Caco-2 (cell line): ENCODE data around the gene FADD. TPM values are rescaled to one million over a fixed set of nuclear protein-coding genes. Genes with fewer than 3 reads are reported as not detected.

ENCODE experiments used
- BruUV-seq: library from RNA; stranded (reverse); fragments of 400-500 nt; replicated peaks from 2 replicates; lab custom pipeline; 2021; lab: Mats Ljungman, UMichigan
- CTCF ChIA-PET: fragments of 300-600 bp; sonication (Branson Sonifier 250); formaldehyde crosslinking; loops from one replicate; lab custom pipeline; 2022; ENCODE audit warnings: antibody characterized with exemption; lab: Charles Lee
- POLR2A ChIA-PET: fragments of 300-600 bp; sonication (Branson Sonifier 250); formaldehyde crosslinking; loops from one replicate; lab custom pipeline; 2022; ENCODE audit warnings: antibody characterized with exemption; lab: Charles Lee
- DNase-seq, 2 experiments: peaks; one replicate each; pipeline versions ENCODE4 v3.0.0 to v3.0.0-alpha.2; 2020 to 2022
- H3K27me3 ChIP-seq: replicated peaks from 2 replicates; pipeline ENCODE4 v1.6.0; 2011; ENCODE audit warnings: low read length; ENCODE audit not compliant: control insufficient read depth, insufficient read depth
- H3K36me3 ChIP-seq: 2 replicates; pipeline ENCODE4 v1.5.1; 2011; ENCODE audit warnings: low read length; ENCODE audit not compliant: control insufficient read depth, insufficient read depth
- H3K4me1 ChIP-seq: fragments of 250-450 bp; sonication (Bioruptor Pico); 2 replicates; pipeline ENCODE4 v1.5.1; 2020; ENCODE audit warnings: mild to moderate bottlenecking
- H3K4me3 ChIP-seq: 2 replicates; pipeline ENCODE4 v1.5.1; 2011; ENCODE audit warnings: low read depth, mild to moderate bottlenecking, control low read depth, low read length
- H3K9me3 ChIP-seq: fragments of 250-450 bp; sonication (Bioruptor Pico); 2 replicates; pipeline ENCODE4 v1.5.1; 2020; ENCODE audit warnings: mild to moderate bottlenecking, moderate library complexity
- H3K27ac Mint-ChIP-seq: one replicate; pipeline ENCODE4 v1.8.0; 2022; ENCODE audit warnings: mixed read lengths; ENCODE audit not compliant: unreplicated experiment
- H3K27me3 Mint-ChIP-seq: one replicate; pipeline ENCODE4 v1.8.0; 2022; ENCODE audit warnings: mixed read lengths; ENCODE audit not compliant: insufficient read depth, unreplicated experiment
- H3K36me3 Mint-ChIP-seq: one replicate; pipeline ENCODE4 v1.8.0; 2022; ENCODE audit warnings: mild to moderate bottlenecking, mixed read lengths; ENCODE audit not compliant: insufficient read depth, unreplicated experiment
- H3K4me1 Mint-ChIP-seq: one replicate; pipeline ENCODE4 v1.8.0; 2022; ENCODE audit warnings: low read depth, mixed read lengths; ENCODE audit not compliant: unreplicated experiment
- H3K4me3 Mint-ChIP-seq: one replicate; pipeline ENCODE4 v1.8.0; 2022; ENCODE audit warnings: mild to moderate bottlenecking, moderate library complexity, mixed read lengths; ENCODE audit not compliant: unreplicated experiment
- H3K9me3 Mint-ChIP-seq: one replicate; pipeline ENCODE4 v1.8.0; 2022; ENCODE audit warnings: mixed read lengths; ENCODE audit not compliant: unreplicated experiment
- intact Hi-C: fragments of 100-400 bp; cut with micrococcal nuclease; formaldehyde crosslinking; loops from one replicate; pipeline ENCODE4 v1.10.0; 2022; ENCODE audit not compliant: unreplicated experiment
- total RNA-seq: library from RNA; stranded (reverse); gene quantifications from 2 replicates; pipeline ENCODE4 v1.2.3, GENCODE V29; 2022
- TF ChIP-seq, protein P1 (sequence below), 2 experiments: fragments of 200-600 bp in 1 of 2; IDR thresholded peaks; 1 replicate in 1 of 2; 2 replicates in 1 of 2; pipeline versions ENCODE4 v1.5.1 to v1.8.0; 2011 to 2022; ENCODE audit warnings: antibody characterized with exemption in 1 of 2, control low read depth in 1 of 2, inconsistent platforms in 1 of 2, low read depth in 1 of 2, low read length in 1 of 2, mild to moderate bottlenecking in 1 of 2, moderate library complexity in 1 of 2; ENCODE audit not compliant: insufficient read depth in 1 of 2, severe bottlenecking in 1 of 2, unreplicated experiment in 1 of 2

The FADD gene
- total RNA-seq, 1 experiment from 2014 or later = 51.3 TPM

DNA sequence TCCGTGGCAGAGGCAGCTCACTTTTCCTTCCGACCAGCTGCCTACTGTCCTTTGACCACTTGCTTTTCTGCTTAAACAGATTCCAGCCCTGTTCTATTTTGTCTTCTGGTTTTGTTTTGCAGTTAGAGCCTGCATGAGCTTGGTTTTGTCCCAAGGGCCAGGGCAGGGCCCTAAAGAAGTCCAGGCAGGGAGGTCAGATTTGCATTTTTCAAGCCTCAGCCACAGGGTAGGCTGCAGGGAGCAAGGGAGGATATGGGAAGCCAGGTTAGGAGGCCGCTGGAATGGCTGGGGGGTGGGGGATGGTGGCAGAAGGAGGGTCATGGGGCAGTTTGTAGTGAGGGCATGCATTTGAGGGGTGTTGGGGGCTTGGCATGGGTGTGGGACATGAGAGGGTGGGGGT lies 23.1 kb downstream of the FADD start:
- H3K27ac Mint-ChIP-seq = no peak overlapping the region
- intact Hi-C loops = loop anchor here (5.0 kb wide), 1 partner anchor 46 kb away; the partner anchor contains the start of gene PPFIA1
- TF ChIP-seq, protein P1, sequence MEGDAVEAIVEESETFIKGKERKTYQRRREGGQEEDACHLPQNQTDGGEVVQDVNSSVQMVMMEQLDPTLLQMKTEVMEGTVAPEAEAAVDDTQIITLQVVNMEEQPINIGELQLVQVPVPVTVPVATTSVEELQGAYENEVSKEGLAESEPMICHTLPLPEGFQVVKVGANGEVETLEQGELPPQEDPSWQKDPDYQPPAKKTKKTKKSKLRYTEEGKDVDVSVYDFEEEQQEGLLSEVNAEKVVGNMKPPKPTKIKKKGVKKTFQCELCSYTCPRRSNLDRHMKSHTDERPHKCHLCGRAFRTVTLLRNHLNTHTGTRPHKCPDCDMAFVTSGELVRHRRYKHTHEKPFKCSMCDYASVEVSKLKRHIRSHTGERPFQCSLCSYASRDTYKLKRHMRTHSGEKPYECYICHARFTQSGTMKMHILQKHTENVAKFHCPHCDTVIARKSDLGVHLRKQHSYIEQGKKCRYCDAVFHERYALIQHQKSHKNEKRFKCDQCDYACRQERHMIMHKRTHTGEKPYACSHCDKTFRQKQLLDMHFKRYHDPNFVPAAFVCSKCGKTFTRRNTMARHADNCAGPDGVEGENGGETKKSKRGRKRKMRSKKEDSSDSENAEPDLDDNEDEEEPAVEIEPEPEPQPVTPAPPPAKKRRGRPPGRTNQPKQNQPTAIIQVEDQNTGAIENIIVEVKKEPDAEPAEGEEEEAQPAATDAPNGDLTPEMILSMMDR (IDR thresholded peaks at IDR 0.05; ENCODE audit: insufficient read depth in 1 of 2, low read depth in 1 of 2, low read length in 1 of 2, severe bottlenecking in 1 of 2, unreplicated experiment in 1 of 2) = no peak
- Histone ChIP-seq H3K27me3 (no peaks in the 10 kb centered on the region), H3K9me3 (no peaks in the 10 kb centered on the region), H3K36me3 (no peaks in the 10 kb centered on the region), H3K4me1 (peaks cover 18% of the 10 kb centered on the region), H3K4me3 (no peak overlapping the region)
- peaks cover 6% of the 10 kb centered on the region for H3K4me1 Mint-ChIP-seq
- H3K36me3 Mint-ChIP-seq = no peaks in the 10 kb centered on the region
- no peak overlapping the region for H3K4me3 Mint-ChIP-seq
- no peaks in the 10 kb centered on the region for H3K9me3 Mint-ChIP-seq
- DNase-seq = no peak
- H3K27me3 Mint-ChIP-seq = no peaks in the 10 kb centered on the region
- BruUV-seq = no TSS peak
- CTCF ChIA-PET = no interaction called here
- POLR2A ChIA-PET = no interaction called here

DNA sequence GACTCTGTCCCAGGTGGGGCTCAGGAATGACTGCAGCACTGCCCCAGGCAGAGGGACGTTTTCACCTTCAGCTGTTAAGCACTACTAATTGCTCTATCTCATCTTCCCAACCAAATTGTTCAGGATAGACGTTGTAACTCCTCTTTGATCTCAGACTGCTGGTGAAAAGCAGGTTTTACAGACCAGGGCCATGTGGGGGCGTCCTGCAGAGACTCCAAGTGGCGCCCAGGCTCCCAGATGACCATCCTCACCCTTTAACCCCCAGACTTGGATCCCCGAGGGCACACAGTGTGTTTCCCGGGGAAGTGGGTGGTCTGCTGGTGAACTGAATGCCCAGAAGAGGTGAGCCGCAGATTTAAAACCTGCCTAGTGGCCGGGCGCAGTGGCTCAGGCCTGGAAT lies 23.9 kb downstream of the FADD start:
- H3K36me3 Mint-ChIP-seq = no peaks in the 10 kb centered on the region

DNA sequence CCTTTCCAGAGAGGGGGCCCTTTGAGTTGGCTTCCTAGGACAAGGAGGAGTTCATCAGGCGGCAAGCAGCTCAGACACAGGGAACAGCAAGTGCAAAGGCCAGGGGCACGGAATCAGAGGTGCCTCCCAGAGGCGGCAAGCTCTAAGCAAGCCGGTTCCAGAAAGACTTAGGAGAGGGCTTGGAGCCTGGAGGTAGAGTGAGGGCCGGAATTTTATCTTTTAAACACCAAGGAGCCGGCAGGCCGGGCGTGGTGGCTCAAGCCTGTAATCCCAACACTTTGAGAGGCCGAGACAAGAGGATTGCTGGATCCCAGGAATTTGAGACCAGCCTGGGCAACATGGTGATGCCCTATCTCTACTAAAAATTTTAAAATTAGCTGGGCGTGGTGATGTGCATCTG lies 26.6 kb downstream of the FADD start:
- peaks cover 18% of the 10 kb centered on the region for H3K4me1 ChIP-seq
- no peaks in the 10 kb centered on the region for H3K9me3 ChIP-seq
- H3K27me3 ChIP-seq = no peaks in the 10 kb centered on the region
- Mint-ChIP-seq H3K27ac (peak overlapping the region; percentile 29), H3K36me3 (no peaks in the 10 kb centered on the region), H3K9me3 (no peaks in the 10 kb centered on the region), H3K27me3 (no peaks in the 10 kb centered on the region), H3K4me3 (no peak overlapping the region), H3K4me1 (peaks cover 21% of the 10 kb centered on the region)
- CTCF ChIA-PET = no interaction called here
- no peak overlapping the region for H3K4me3 ChIP-seq
- POLR2A ChIA-PET = no interaction called here
- no TSS peak for BruUV-seq
- TF ChIP-seq, protein P1 (IDR thresholded peaks at IDR 0.05; ENCODE audit: insufficient read depth in 1 of 2, low read depth in 1 of 2, low read length in 1 of 2, severe bottlenecking in 1 of 2, unreplicated experiment in 1 of 2) = no peak
- no peak for DNase-seq
- intact Hi-C loops = loop anchor here (5.0 kb wide), 1 partner anchor 43 kb away; the partner anchor contains the start of gene PPFIA1
- no peaks in the 10 kb centered on the region for H3K36me3 ChIP-seq

More for the DNA sequence above, 23.9 kb downstream of the FADD start:
- CTCF ChIA-PET = no interaction called here
- intact Hi-C loops = loop anchor here (5.0 kb wide), 1 partner anchor 45 kb away; the partner anchor contains the start of gene PPFIA1
- Mint-ChIP-seq H3K9me3 (no peaks in the 10 kb centered on the region), H3K4me3 (no peak overlapping the region), H3K27me3 (no peaks in the 10 kb centered on the region), H3K27ac (no peak overlapping the region), H3K4me1 (peaks cover 6% of the 10 kb centered on the region)
- no peak overlapping the region for H3K4me3 ChIP-seq
- peaks cover 18% of the 10 kb centered on the region for H3K4me1 ChIP-seq
- no peaks in the 10 kb centered on the region for H3K27me3 ChIP-seq
- DNase-seq = peak in 1 of 2 experiments; percentile 69
- TF ChIP-seq, protein P1 (IDR thresholded peaks at IDR 0.05; ENCODE audit: insufficient read depth in 1 of 2, low read depth in 1 of 2, low read length in 1 of 2, severe bottlenecking in 1 of 2, unreplicated experiment in 1 of 2) = peak; percentile 45 to 67
- no peaks in the 10 kb centered on the region for H3K9me3 ChIP-seq
- H3K36me3 ChIP-seq = no peaks in the 10 kb centered on the region
- POLR2A ChIA-PET = interaction anchor here (0.6 kb wide), 1 partner anchor 41 kb away, joined by 10 read pairs; no protein-coding TSS in a partner anchor
- BruUV-seq = no TSS peak
